Measurements from ENCODE around the gene BCL2L12.
"Not testable (repeated sequence)": the region's sequence is repeated elsewhere in the genome, so short reads cannot be mapped to it uniquely, and the experiment has no call there.

BCL2L12 gene

GRCh38 chr19:49705919-49706318, 40.2 kb downstream of the BCL2L12 start:
- DNase-seq, result no peak

GRCh38 chr19:49710372-49710951, 44.7 kb downstream of the BCL2L12 start:
- no peak for DNase-seq

DNA sequence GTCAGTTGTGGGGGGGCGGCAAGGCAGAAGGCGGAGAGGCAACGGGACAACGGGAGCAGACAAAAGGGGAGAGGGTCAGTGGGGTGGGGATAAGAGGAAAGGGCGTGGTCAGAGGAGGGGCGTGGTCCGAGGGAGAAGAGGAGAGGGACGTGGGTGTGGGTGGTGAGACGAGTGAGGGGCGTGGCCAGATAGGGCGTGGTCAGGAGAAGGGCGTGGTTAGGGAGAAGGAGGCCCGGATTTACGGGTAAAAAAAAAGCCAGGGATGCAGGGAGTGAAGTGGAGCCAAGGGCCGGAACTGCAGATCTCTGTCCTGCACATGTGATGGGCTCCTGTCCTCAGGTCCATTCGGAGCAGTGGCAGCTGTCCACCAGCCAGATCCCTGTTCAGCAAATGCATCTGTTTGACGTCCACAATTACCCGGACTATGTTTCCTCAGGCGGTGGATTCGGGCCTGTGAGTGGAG, 46.7 kb downstream of the BCL2L12 start:
- DNase-seq, result no peak

GRCh38 chr19:49713236-49713845, 47.6 kb downstream of the BCL2L12 start:
- no peak for DNase-seq

- no peak for DNase-seq
Measured at GRCh38 chr19:49716154-49716553, 50.4 kb downstream of the BCL2L12 start.

DNA sequence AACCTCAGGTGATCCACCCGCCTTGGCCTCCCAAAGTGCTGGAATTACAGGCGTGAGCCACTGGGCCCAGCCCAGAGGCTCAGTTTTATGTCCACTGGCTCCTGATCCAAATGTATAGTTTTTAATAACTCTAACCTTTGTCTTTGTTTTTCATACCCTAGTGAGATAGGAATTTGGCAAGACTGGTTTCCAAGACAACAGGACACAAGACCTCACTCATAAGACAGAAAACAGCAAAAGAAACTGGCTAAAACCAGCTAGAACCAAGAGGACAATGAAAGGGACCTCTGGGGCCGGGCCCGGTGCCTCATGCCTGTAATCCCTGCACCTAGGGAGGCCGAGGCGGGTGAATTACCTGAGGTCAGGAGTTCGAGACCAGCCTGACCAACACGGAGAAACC, 52.8 kb downstream of the BCL2L12 start:
- no peak for DNase-seq

GRCh38 chr19:49718991-49719390, 53.3 kb downstream of the BCL2L12 start:
- no peak for DNase-seq

GRCh38 chr19:49719420-49719819, 53.7 kb downstream of the BCL2L12 start:
- not testable (repeated sequence) for DNase-seq

Data from right kidney (tissue), 1 donor.